K562 (cell line): ENCODE measurements around the gene BCCIP. TPM values are rescaled to one million over a fixed set of nuclear protein-coding genes. Genes with fewer than 3 reads are reported as not detected.

ENCODE experiments used
- ATAC-seq: fragments of 200-7000 bp; cut with Tn5 transposase; 3 replicates; pipeline ENCODE4 v1.9.1; 2020; ENCODE audit warnings: moderate library complexity
- BruUV-seq: library from RNA; stranded (reverse); fragments of 400-500 nt; replicated peaks from 2 replicates; lab custom pipeline; 2021; lab: Mats Ljungman, UMichigan
- CTCF ChIA-PET: fragments of 300-600 bp; formaldehyde crosslinking; extraction: SDS; loops from one replicate; lab custom pipeline; 2021; ENCODE audit warnings: low intra/inter-chr PET ratio; lab: Yijun Ruan, JAX
- POLR2A ChIA-PET: fragments of 300-600, 350-650 bp; sonication (Branson Sonifier 250); formaldehyde crosslinking; extraction: SDS; loops from one replicate; lab custom pipeline; 2021; ENCODE audit warnings: antibody characterized with exemption, inconsistent platforms; lab: Yijun Ruan, JAX
- DNase-seq, 4 experiments: peaks; one replicate each; pipeline versions ENCODE4 v3.0.0 to v3.0.0-alpha.2; 2011 to 2018; ENCODE audit warnings: low spot score in 3 of 4, mixed read lengths in 3 of 4; ENCODE audit errors: extremely low read depth in 1 of 4
- FAIRE-seq: peaks from 2 replicates; lab custom pipeline; 2011; peaks lifted over from hg19 to GRCh38; lab: Jason Lieb, UNC
- H2AFZ ChIP-seq: 2 replicates; pipeline ENCODE4 v1.6.0; 2011; ENCODE audit warnings: low read depth, low read length, control low read depth, inconsistent platforms
- H3K27ac ChIP-seq: fragments of 200-600 bp; 3 replicates; pipeline ENCODE4 v1.8.0; 2011; ENCODE audit warnings: low read depth, mild to moderate bottlenecking, control low read depth, inconsistent platforms, low read length, moderate library complexity, mixed read lengths; ENCODE audit errors: extremely low read depth
- H3K27me3 ChIP-seq, 2 experiments: fragments of 300-600 bp in 1 of 2; 2 replicates in 1 of 2; 3 replicates in 1 of 2; pipeline versions ENCODE4 v1.6.0 to v1.8.0; 2011; ENCODE audit warnings: inconsistent platforms in 2 of 2, low read length in 2 of 2, mild to moderate bottlenecking in 1 of 2, mixed read lengths in 1 of 2, moderate library complexity in 1 of 2; ENCODE audit not compliant: control insufficient read depth in 2 of 2, insufficient read depth in 2 of 2
- H3K36me3 ChIP-seq: fragments of 300-600 bp; 3 replicates; pipeline ENCODE4 v1.8.0; 2011; ENCODE audit warnings: mild to moderate bottlenecking, low read length, inconsistent platforms; ENCODE audit not compliant: control insufficient read depth, insufficient read depth
- H3K4me1 ChIP-seq, 2 experiments: fragments of 200-600 bp in 1 of 2; replicated peaks in 1 of 2; 2 replicates in 1 of 2; 3 replicates in 1 of 2; pipeline versions ENCODE4 v1.5.1 to v1.8.0; 2011; ENCODE audit warnings: inconsistent platforms in 2 of 2, low read length in 2 of 2, mild to moderate bottlenecking in 1 of 2, mixed read lengths in 1 of 2, moderate library complexity in 1 of 2; ENCODE audit not compliant: control insufficient read depth in 2 of 2, insufficient read depth in 2 of 2
- H3K4me2 ChIP-seq: 2 replicates; pipeline ENCODE4 v1.6.1; 2011; ENCODE audit warnings: low read length, control low read depth, inconsistent platforms, mixed read lengths; ENCODE audit not compliant: insufficient read depth
- H3K4me3 ChIP-seq: fragments of 200-600 bp; sonication (generic), shearing (Covaris generic); 2 replicates; pipeline ENCODE4 v1.5.1; 2016; ENCODE audit warnings: control low read depth, inconsistent platforms
- H3K79me2 ChIP-seq: fragments of 200-600 bp; 3 replicates; pipeline ENCODE4 v1.8.0; 2011; ENCODE audit warnings: low read length, inconsistent platforms; ENCODE audit not compliant: control insufficient read depth, insufficient read depth
- H3K9ac ChIP-seq, 2 experiments: 2 replicates each; pipeline versions ENCODE4 v1.6.0 to v1.6.1; 2011; ENCODE audit warnings: low read depth in 2 of 2, low read length in 2 of 2, control low read depth in 1 of 2, inconsistent platforms in 1 of 2, mild to moderate bottlenecking in 1 of 2, mixed read lengths in 1 of 2; ENCODE audit not compliant: insufficient read depth in 1 of 2
- H3K9me1 ChIP-seq: one replicate; pipeline ENCODE4 v1.6.0; 2011; ENCODE audit warnings: inconsistent platforms, mild to moderate bottlenecking, low read length, moderate library complexity; ENCODE audit not compliant: control insufficient read depth, insufficient read depth
- H3K9me3 ChIP-seq: replicated peaks from 2 replicates; pipeline ENCODE4 v1.5.1; 2011; ENCODE audit warnings: low read depth, low read length, inconsistent platforms; ENCODE audit not compliant: control insufficient read depth, insufficient read depth
- H4K20me1 ChIP-seq: replicated peaks from 2 replicates; pipeline ENCODE4 v1.6.1; 2011; ENCODE audit warnings: low read length, inconsistent platforms, mixed read lengths; ENCODE audit not compliant: control insufficient read depth, insufficient read depth
- ETV5 ChIP-seq: sonication (generic); formaldehyde crosslinking; IDR thresholded peaks from 2 replicates; pipeline ENCODE4 v1.4.0; 2020; ENCODE audit warnings: low read depth, mild to moderate bottlenecking, missing genetic modification reagents
- FOXK2 ChIP-seq, 2 experiments: fragments of 450-650 bp; IDR thresholded peaks in 1 of 2; conservative IDR thresholded peaks in 1 of 2; 2 replicates each; pipeline ENCODE4 v1.6.1; 2016; ENCODE audit warnings: low read depth in 2 of 2, mild to moderate bottlenecking in 1 of 2
- L3MBTL2 ChIP-seq: fragments of 450-650 bp; IDR thresholded peaks from 2 replicates; pipeline ENCODE4 v1.6.1; 2016; ENCODE audit warnings: mild to moderate bottlenecking, moderate library complexity
- RNF219 ChIP-seq: fragments of 250-450 bp; sonication (Bioruptor Pico); IDR thresholded peaks from 2 replicates; pipeline ENCODE4 v1.5.0; 2022; ENCODE audit warnings: mild to moderate bottlenecking
- SAP30 ChIP-seq: fragments of 200-600 bp; sonication (generic); IDR thresholded peaks from 2 replicates; pipeline ENCODE4 v1.6.1; 2012; ENCODE audit warnings: borderline replicate concordance, low read depth, mild to moderate bottlenecking, moderate library complexity, low read length, control low read depth, inconsistent platforms; ENCODE audit not compliant: insufficient read depth, poor library complexity, severe bottlenecking
- TCF3 ChIP-seq: sonication (generic); formaldehyde crosslinking; IDR thresholded peaks from 2 replicates; pipeline ENCODE4 v1.4.0; 2020; ENCODE audit warnings: mild to moderate bottlenecking, missing genetic modification reagents
- XRCC4 ChIP-seq: IDR thresholded peaks from one replicate; pipeline ENCODE4 v1.6.1; 2011; ENCODE audit not compliant: insufficient read depth, insufficient read length; ENCODE audit errors: extremely low read depth
- ZBTB33 ChIP-seq: sonication (generic); formaldehyde crosslinking; IDR thresholded peaks from 2 replicates; pipeline ENCODE4 v1.8.1; 2023; ENCODE audit warnings: mild to moderate bottlenecking, missing genetic modification reagents
- ZNF41 ChIP-seq: fragments of 250-450 bp; sonication (Bioruptor Pico); conservative IDR thresholded peaks from 2 replicates; pipeline ENCODE4 v1.4.0; 2020; ENCODE audit warnings: mild to moderate bottlenecking
- WGBS: fragments of 100-300 bp; shearing (Covaris generic); methylation state at CpG from one replicate; pipeline ENCODE4 v1.1.6; 2016; ENCODE audit warnings: low coverage, mixed read lengths; ENCODE audit not compliant: insufficient coverage; ENCODE audit errors: missing lambda C conversion rate; 5-methylcytosine and 5-hydroxymethylcytosine counted together
- in situ Hi-C: fragments of 300-500 bp; cut with MboI; formaldehyde crosslinking; loops from 4 replicates; pipeline ENCODE4 v1.15.0; 2018; ENCODE audit warnings: inconsistent platforms, mixed read lengths
- intact Hi-C: fragments of 100-400 bp; cut with micrococcal nuclease; formaldehyde crosslinking; loops from 2 replicates; pipeline ENCODE4 v1.14.2; 2022
- polyA plus RNA-seq, 8 experiments: library from polyadenylated mRNA; depleted of rRNA in 4 of 8; stranded (reverse) in 5 of 8; unstranded in 3 of 8; fragments of >200 nt; fragmentation: Nextera tagmentation in 2 of 8; fragmentation: Illumina TruSeq in 1 of 8; extraction: Ambion mirVana in 2 of 8; extraction: Trizol in 1 of 8; gene quantifications; 2 replicates each; pipeline versions ENCODE4 v1.2.1 to v1.2.3, GENCODE V29; 2011 to 2014; ENCODE audit warnings: inconsistent platforms in 1 of 8, missing spikeins in 1 of 8
- total RNA-seq, 7 experiments: library from RNA; depleted of rRNA in 6 of 7; stranded (reverse); fragments of >200 nt in 6 of 7; fragmentation: Illumina TruSeq in 2 of 7; extraction: Trizol in 2 of 7; gene quantifications; 2 replicates each; pipeline versions ENCODE4 v1.2.1 to v1.2.3, GENCODE V29; 2011 to 2021; ENCODE audit warnings: low replicate concordance in 1 of 7

The BCCIP gene
- total and polyA plus RNA-seq, 9 of the 15 experiments (the other 6 are each of a cell fraction or from before 2014, with no cell fraction given): 95.1 to 204 (median 163) TPM

GRCh38 chr10:125866421-125867029 is 43.2 kb downstream of the BCCIP start:
- no peak for DNase-seq
- Histone ChIP-seq H3K27ac (no peak overlapping the region), H3K4me1 (no peaks in the 10 kb centered on the region), H3K79me2 (no peaks in the 10 kb centered on the region), H3K9me1 (peaks cover 2% of the 10 kb centered on the region), H3K9ac (no peak overlapping the region), H3K4me2 (no peak overlapping the region), H3K9me3 (no peaks in the 10 kb centered on the region), H3K27me3 (no peaks in the 10 kb centered on the region), H4K20me1 (no peaks in the 10 kb centered on the region), H3K4me3 (no peak overlapping the region), H3K36me3 (peaks cover 14% of the 10 kb centered on the region; the same call in 1 of the 3 replicates), H2AFZ (no peak overlapping the region)
- no peak for ATAC-seq
- ChIA-PET CTCF (no interaction called here), POLR2A (no interaction called here)
- FAIRE-seq: no peak
- intact Hi-C loops (loop anchor here (5.0 to 10.0 kb wide), 2 partner anchors 116 to 518 kb away; partner anchors contain the start of gene ADAM12), in situ Hi-C loops (loop anchor here (10.0 kb wide), 1 partner anchor 108 kb away; no protein-coding TSS in a partner anchor)
- no peak for TF ChIP-seq XRCC4
- TF ChIP-seq SAP30: no peak
- no peak for TF ChIP-seq RNF219 (CRISPR knock-in tag)
- no peak for TF ChIP-seq TCF3 (CRISPR knock-in tag)
- TF ChIP-seq FOXK2 (conservative IDR thresholded peaks at IDR 0.05 in 1 of 2, IDR thresholded peaks at IDR 0.05 in 1 of 2; ENCODE audit: low read depth in 2 of 2): no peak
- TF ChIP-seq ZNF41 (CRISPR knock-in tag): no peak
- no peak for TF ChIP-seq ZBTB33 (CRISPR knock-in tag)
- no peak for TF ChIP-seq L3MBTL2
- no peak for TF ChIP-seq ETV5
- 98% methylated on average over 5 of the region's 7 CpGs for WGBS
- no TSS peak for BruUV-seq
